DND-41 (cell line): ENCODE measurements around the gene PSMA3.

Experiments used
- EZH2 ChIP-seq: IDR thresholded peaks from 3 replicates; pipeline ENCODE4 v1.6.1; 2012; ENCODE audit warnings: borderline replicate concordance, low read depth, mild to moderate bottlenecking, moderate library complexity, low read length, inconsistent platforms; ENCODE audit not compliant: severe bottlenecking
- TF ChIP-seq, protein P1 (sequence below): IDR thresholded peaks from 2 replicates; pipeline ENCODE4 v1.5.1; 2012; ENCODE audit warnings: borderline replicate concordance, low read length, moderate library complexity, mild to moderate bottlenecking; ENCODE audit not compliant: poor library complexity, severe bottlenecking; ENCODE audit errors: extremely low read depth

DNA sequence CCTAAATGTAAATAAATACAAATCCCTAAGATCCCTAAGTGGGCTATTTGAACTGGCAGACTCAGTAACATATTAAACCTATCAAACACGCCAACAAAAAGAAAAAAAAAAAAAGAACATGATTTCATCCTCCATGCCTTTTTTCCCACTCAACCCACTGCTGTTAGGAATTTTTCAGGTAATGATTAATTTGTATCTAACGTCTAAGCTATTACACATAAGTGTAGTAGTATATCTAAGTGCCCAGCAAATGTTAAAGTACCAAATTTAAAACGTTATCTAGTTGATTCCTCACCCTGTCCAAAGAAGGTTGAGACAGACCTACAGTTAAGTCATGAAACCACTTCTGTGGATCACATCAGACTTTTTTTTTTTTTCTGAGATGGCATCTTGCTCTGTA is 37.3 kb downstream of the PSMA3 start:
- TF ChIP-seq, protein P1, sequence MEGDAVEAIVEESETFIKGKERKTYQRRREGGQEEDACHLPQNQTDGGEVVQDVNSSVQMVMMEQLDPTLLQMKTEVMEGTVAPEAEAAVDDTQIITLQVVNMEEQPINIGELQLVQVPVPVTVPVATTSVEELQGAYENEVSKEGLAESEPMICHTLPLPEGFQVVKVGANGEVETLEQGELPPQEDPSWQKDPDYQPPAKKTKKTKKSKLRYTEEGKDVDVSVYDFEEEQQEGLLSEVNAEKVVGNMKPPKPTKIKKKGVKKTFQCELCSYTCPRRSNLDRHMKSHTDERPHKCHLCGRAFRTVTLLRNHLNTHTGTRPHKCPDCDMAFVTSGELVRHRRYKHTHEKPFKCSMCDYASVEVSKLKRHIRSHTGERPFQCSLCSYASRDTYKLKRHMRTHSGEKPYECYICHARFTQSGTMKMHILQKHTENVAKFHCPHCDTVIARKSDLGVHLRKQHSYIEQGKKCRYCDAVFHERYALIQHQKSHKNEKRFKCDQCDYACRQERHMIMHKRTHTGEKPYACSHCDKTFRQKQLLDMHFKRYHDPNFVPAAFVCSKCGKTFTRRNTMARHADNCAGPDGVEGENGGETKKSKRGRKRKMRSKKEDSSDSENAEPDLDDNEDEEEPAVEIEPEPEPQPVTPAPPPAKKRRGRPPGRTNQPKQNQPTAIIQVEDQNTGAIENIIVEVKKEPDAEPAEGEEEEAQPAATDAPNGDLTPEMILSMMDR: no peak
- TF ChIP-seq EZH2: no peak
